T-cell (primary cell): ENCODE data around the gene ZSWIM8. TPM values are rescaled to one million over a fixed set of nuclear protein-coding genes. Genes with fewer than 3 reads are reported as not detected.

Experiments used
- ATAC-seq, 4 experiments: fragments of 200-7000 bp in 3 of 4; fragments of 150-1000 bp in 1 of 4; cut with Tn5 transposase; replicated peaks in 1 of 4; 1 replicate in 3 of 4; 2 replicates in 1 of 4; pipeline ENCODE4 v1.10.0; 2021; ENCODE audit warnings: moderate library complexity in 3 of 4, mild to moderate bottlenecking in 2 of 4, moderate number of reproducible peaks in 1 of 4
- CTCF ChIA-PET, 2 donors: fragments of 300-600 bp; sonication (Branson Sonifier 250); formaldehyde crosslinking; loops; one replicate each; lab custom pipeline; 2022; ENCODE audit warnings: antibody characterized with exemption in 2 of 2; lab: Charles Lee
- POLR2A ChIA-PET, 2 donors: fragments of 300-600 bp; sonication (Branson Sonifier 250); formaldehyde crosslinking; loops; one replicate each; lab custom pipeline; 2022; ENCODE audit warnings: antibody characterized with exemption in 2 of 2; lab: Charles Lee
- DNase-seq, 35 experiments: peaks; one replicate each; pipeline versions ENCODE4 v3.0.0 to v3.0.0-alpha.2; 2013 to 2023
- H3K27ac ChIP-seq: one replicate; pipeline ENCODE4 v1.5.1; 2013; ENCODE audit warnings: low read length
- H3K27me3 ChIP-seq, 2 experiments: replicated peaks in 1 of 2; 1 replicate in 1 of 2; 2 replicates in 1 of 2; pipeline versions ENCODE4 v1.6.1 to v1.7.0; 2013; ENCODE audit warnings: low read length in 1 of 2, mixed read lengths in 1 of 2; ENCODE audit not compliant: control insufficient read depth in 2 of 2, insufficient read depth in 2 of 2; ENCODE audit errors: extremely low read depth in 1 of 2
- H3K36me3 ChIP-seq, 2 donors: 1 replicate in 1 of 2; 2 replicates in 1 of 2; pipeline versions ENCODE4 v1.6.1 to v1.7.0; 2013; ENCODE audit warnings: low read length in 1 of 2; ENCODE audit not compliant: control insufficient read depth in 2 of 2, insufficient read depth in 1 of 2; ENCODE audit errors: extremely low read depth in 1 of 2
- H3K4me1 ChIP-seq, 2 experiments: 1 replicate in 1 of 2; 2 replicates in 1 of 2; pipeline versions ENCODE4 v1.6.1 to v1.7.0; 2013; ENCODE audit warnings: low read length in 2 of 2, mixed read lengths in 1 of 2; ENCODE audit not compliant: insufficient read depth in 2 of 2, control insufficient read depth in 1 of 2; ENCODE audit errors: extremely low read depth in 1 of 2
- H3K4me3 ChIP-seq, 2 donors: 1 replicate in 1 of 2; 2 replicates in 1 of 2; pipeline versions ENCODE4 v1.5.1 to v1.7.0; 2013; ENCODE audit warnings: mild to moderate bottlenecking in 2 of 2, low read length in 1 of 2, moderate library complexity in 1 of 2; ENCODE audit not compliant: control insufficient read depth in 1 of 2; ENCODE audit errors: extremely low read depth in 1 of 2
- H3K9me3 ChIP-seq: 2 replicates; pipeline ENCODE4 v1.7.0; 2013
- H3K27ac Mint-ChIP-seq, 2 donors: one replicate each; pipeline ENCODE4 v1.8.0; 2020 to 2021; ENCODE audit warnings: mild to moderate bottlenecking in 2 of 2, mixed read lengths in 2 of 2
- H3K27me3 Mint-ChIP-seq, 2 donors: one replicate each; pipeline ENCODE4 v1.8.0; 2021 to 2022; ENCODE audit warnings: mixed read lengths in 2 of 2
- H3K36me3 Mint-ChIP-seq: one replicate; pipeline ENCODE4 v1.8.0; 2021; ENCODE audit warnings: mixed read lengths
- H3K4me1 Mint-ChIP-seq, 3 donors: one replicate each; pipeline ENCODE4 v1.8.0; 2020 to 2022; ENCODE audit warnings: mixed read lengths in 3 of 3, mild to moderate bottlenecking in 1 of 3
- H3K4me3 Mint-ChIP-seq, 3 donors: one replicate each; pipeline ENCODE4 v1.8.0; 2020 to 2022; ENCODE audit warnings: mild to moderate bottlenecking in 3 of 3, mixed read lengths in 3 of 3, moderate library complexity in 3 of 3
- H3K9me3 Mint-ChIP-seq, 3 donors: one replicate each; pipeline ENCODE4 v1.8.0; 2020 to 2022; ENCODE audit warnings: mixed read lengths in 3 of 3
- WGBS: methylation state at CpG from one replicate; pipeline ENCODE4 v1.1.5; 2013; ENCODE audit warnings: missing lambda C conversion rate; ENCODE audit not compliant: insufficient coverage; 5-methylcytosine and 5-hydroxymethylcytosine counted together
- total RNA-seq, 35 experiments: library from RNA in 6 of 35; stranded (reverse) in 6 of 35; fragments of 120-200 nt in 1 of 35; gene quantifications; one replicate each; pipeline versions ENCODE4 v1.2.1 to v1.2.4 and lab custom pipeline; 2013 to 2026

ZSWIM8 gene
- total RNA-seq, 5 donors from 2014 or later (not counting 1 experiment from before 2014, with no cell fraction given): 69.0 to 106 (median 90.8) TPM

DNA sequence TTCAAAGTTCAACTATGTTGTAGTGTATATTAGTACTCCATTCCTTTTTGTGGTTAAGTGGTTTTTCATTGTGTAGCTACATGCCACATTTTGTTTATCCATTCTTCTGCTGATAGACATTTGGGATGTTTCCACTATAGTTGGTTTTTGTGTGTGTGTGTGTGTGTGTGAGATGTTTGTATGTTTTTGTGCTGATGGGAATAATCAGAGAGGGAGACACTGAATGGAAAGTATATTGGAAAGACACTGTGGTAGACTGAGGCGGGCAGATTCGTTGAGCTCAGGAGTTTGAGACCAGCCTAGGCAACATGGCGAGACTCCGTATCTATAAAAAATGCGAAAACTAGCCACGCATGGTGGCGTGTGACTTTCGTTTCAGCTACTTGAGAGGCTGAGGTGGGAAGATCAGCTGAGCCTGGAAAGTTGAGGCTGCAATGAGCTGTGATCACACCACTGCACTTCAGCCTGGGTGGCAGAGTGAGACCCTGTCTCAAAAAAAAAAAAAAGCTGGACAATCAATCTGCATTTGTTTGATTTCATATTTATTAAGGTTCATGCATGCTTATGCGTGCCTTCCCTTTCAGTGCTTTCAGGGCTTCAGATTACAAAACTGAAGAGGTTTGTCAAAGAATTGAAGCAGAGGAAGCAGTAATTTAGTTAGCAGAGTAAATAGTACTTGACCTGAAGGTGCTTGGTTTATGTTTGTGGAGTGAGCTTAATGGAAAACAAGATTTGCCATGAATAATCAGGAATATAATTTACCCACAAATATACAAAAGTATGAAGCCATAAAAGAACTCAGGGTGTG lies 26.5 kb upstream of the ZSWIM8 start:
- Mint-ChIP-seq H3K4me1 (peaks cover 47 to 67% (median 54%) of the 10 kb centered on the region in 3 donors), H3K4me3 (peak overlapping the region; percentile 8 to 42 (median 32)), H3K27ac (peak overlapping the region; percentile 71 to 92), H3K27me3 (no peaks in the 10 kb centered on the region), H3K9me3 (no peaks in the 10 kb centered on the region), H3K36me3 (peaks cover 58% of the 10 kb centered on the region)
- H3K36me3 ChIP-seq: peaks cover 2 to 65% of the 10 kb centered on the region in 2 donors
- H3K27me3 ChIP-seq: no peaks in the 10 kb centered on the region
- H3K27ac ChIP-seq: peak overlapping the region; percentile 83
- peaks cover 2 to 54% of the 10 kb centered on the region in 2 experiments for H3K4me1 ChIP-seq
- CTCF ChIA-PET: interaction anchor here in 1 of 2 donors (0.6 to 1.8 kb wide), 9 partner anchors 10 to 1161 kb away, joined by 3 to 6 read pairs (median 4); a partner anchor contains a TSS
- ATAC-seq: peak in 2 of 4 experiments; percentile 24 to 27
- peak in 9 of 35 experiments; percentile 13 to 66 (median 31) for DNase-seq
- POLR2A ChIA-PET: interaction anchor here (0.6 to 1.9 kb wide), 8 partner anchors 10 to 663 kb away, joined by 3 to 15 read pairs (median 4); a partner anchor contains a TSS
- 71% methylated on average over 9 of the region's 9 CpGs for WGBS
- H3K9me3 ChIP-seq: no peaks in the 10 kb centered on the region
- no peak overlapping the region for H3K4me3 ChIP-seq

- H3K27me3 ChIP-seq: no peaks in the 10 kb centered on the region
- H3K9me3 Mint-ChIP-seq: no peaks in the 10 kb centered on the region
- peaks cover 2 to 56% of the 10 kb centered on the region in 2 experiments for H3K4me1 ChIP-seq
- peak overlapping the region; percentile 8 to 42 (median 32) for H3K4me3 Mint-ChIP-seq
- no peaks in the 10 kb centered on the region for H3K27me3 Mint-ChIP-seq
- H3K9me3 ChIP-seq: no peaks in the 10 kb centered on the region
- peak overlapping the region; percentile 83 for H3K27ac ChIP-seq
- H3K27ac Mint-ChIP-seq: peak overlapping the region; percentile 71 to 92
- no peak overlapping the region for H3K4me3 ChIP-seq
- WGBS: 15% methylated on average over 4 of the region's 5 CpGs
- DNase-seq (peak in 34 of 35 experiments; percentile 40 to 83 (median 70)), ATAC-seq (peak; percentile 74 to 91 (median 82))
- POLR2A ChIA-PET: interaction anchor here (0.6 to 1.9 kb wide), 5 partner anchors 9 to 664 kb away, joined by 3 to 15 read pairs (median 4); a partner anchor contains a TSS
- CTCF ChIA-PET: interaction anchor here in 1 of 2 donors (0.6 to 1.8 kb wide), 8 partner anchors 9 to 1160 kb away, joined by 3 to 6 read pairs (median 4); a partner anchor contains a TSS
- H3K36me3 Mint-ChIP-seq: peaks cover 59% of the 10 kb centered on the region
- peaks cover 45 to 68% (median 52%) of the 10 kb centered on the region in 3 donors for H3K4me1 Mint-ChIP-seq
- H3K36me3 ChIP-seq: peaks cover 2 to 66% of the 10 kb centered on the region in 2 donors
Measured at GRCh38 chr10:73759512-73760115, 25.8 kb upstream of the ZSWIM8 start.

GRCh38 chr10:73761781-73762180 lies 23.6 kb upstream of the ZSWIM8 start:
- no CpG with 5 or more reads among the region's 1 CpG for WGBS
- no peaks in the 10 kb centered on the region for H3K9me3 ChIP-seq
- Mint-ChIP-seq H3K27ac (peak overlapping the region; percentile 25 to 76), H3K9me3 (no peaks in the 10 kb centered on the region), H3K36me3 (peaks cover 72% of the 10 kb centered on the region), H3K4me3 (no peak overlapping the region), H3K27me3 (no peaks in the 10 kb centered on the region), H3K4me1 (peaks cover 40 to 60% (median 45%) of the 10 kb centered on the region in 3 donors)
- ATAC-seq (no peak), DNase-seq (no peak)
- ChIA-PET POLR2A (interaction anchor here in 1 of 2 donors (0.6 kb wide), 1 partner anchor 136 kb away, joined by 3 read pairs; no protein-coding TSS in a partner anchor), CTCF (no interaction called here)
- no peaks in the 10 kb centered on the region for H3K27me3 ChIP-seq
- H3K36me3 ChIP-seq: peaks cover 6 to 73% of the 10 kb centered on the region in 2 donors
- peak overlapping the region; percentile 83 for H3K27ac ChIP-seq
- peaks cover 2 to 56% of the 10 kb centered on the region in 2 experiments for H3K4me1 ChIP-seq
- no peak overlapping the region for H3K4me3 ChIP-seq

GRCh38 chr10:73762915-73763314 lies 22.5 kb upstream of the ZSWIM8 start:
- H3K9me3 ChIP-seq: no peaks in the 10 kb centered on the region
- peaks cover 6 to 81% of the 10 kb centered on the region in 2 donors for H3K36me3 ChIP-seq
- H3K27me3 Mint-ChIP-seq: no peaks in the 10 kb centered on the region
- H3K4me1 Mint-ChIP-seq: peaks cover 36 to 54% (median 43%) of the 10 kb centered on the region in 3 donors
- H3K27me3 ChIP-seq: no peaks in the 10 kb centered on the region
- H3K36me3 Mint-ChIP-seq: peaks cover 75% of the 10 kb centered on the region
- POLR2A ChIA-PET: interaction anchor here in 1 of 2 donors (0.5 to 1.0 kb wide), 8 partner anchors 16 to 349 kb away, joined by 3 to 13 read pairs (median 4); no protein-coding TSS in a partner anchor
- CTCF ChIA-PET: interaction anchor here in 1 of 2 donors (0.5 to 1.0 kb wide), 4 partner anchors 17 to 101 kb away, joined by 3 to 6 read pairs (median 4); partner anchors contain the start of genes CHCHD1 and SEC24C
- ATAC-seq: no peak
- WGBS: 60% methylated on average over 1 of the region's 2 CpGs
- peaks cover 2 to 49% of the 10 kb centered on the region in 2 experiments for H3K4me1 ChIP-seq
- H3K27ac ChIP-seq: peak overlapping the region; percentile 66
- H3K9me3 Mint-ChIP-seq: no peaks in the 10 kb centered on the region
- H3K4me3 ChIP-seq: no peak overlapping the region
- H3K27ac Mint-ChIP-seq: peak overlapping the region; percentile 35 to 47
- no peak for DNase-seq
- H3K4me3 Mint-ChIP-seq: peak overlapping the region in 1 of 3 donors; percentile 12

DNA sequence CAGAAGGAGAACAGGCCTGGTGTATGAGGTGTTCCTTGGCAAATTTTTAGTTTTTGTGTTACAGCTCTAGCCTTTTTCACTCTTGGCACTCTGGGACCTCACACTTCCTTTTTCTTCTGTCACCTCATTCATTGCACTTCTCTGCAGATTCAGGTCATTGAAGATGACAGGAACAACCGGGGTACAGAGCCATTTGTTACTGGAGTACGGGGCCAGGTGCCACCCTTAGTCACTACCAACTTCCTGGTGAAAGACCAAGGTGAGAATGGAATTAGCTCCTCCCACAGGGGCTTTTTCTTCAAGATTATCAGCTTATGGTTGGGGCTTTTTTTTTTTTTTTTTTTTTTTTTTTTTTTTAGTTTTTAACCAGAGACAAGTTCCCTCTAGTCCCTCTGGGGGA lies 22.1 kb upstream of the ZSWIM8 start:
- no peaks in the 10 kb centered on the region for H3K9me3 Mint-ChIP-seq
- no peaks in the 10 kb centered on the region for H3K27me3 Mint-ChIP-seq
- H3K27ac Mint-ChIP-seq: peak overlapping the region in 1 of 2 donors; percentile 35
- no peak overlapping the region for H3K4me3 Mint-ChIP-seq
- no peak overlapping the region for H3K4me3 ChIP-seq
- ChIA-PET POLR2A (interaction anchor here in 1 of 2 donors (0.5 to 1.0 kb wide), 8 partner anchors 17 to 350 kb away, joined by 3 to 13 read pairs (median 4); no protein-coding TSS in a partner anchor), CTCF (interaction anchor here in 1 of 2 donors (0.5 to 1.0 kb wide), 4 partner anchors 16 to 100 kb away, joined by 3 to 6 read pairs (median 4); partner anchors contain the start of genes CHCHD1 and SEC24C)
- H3K27me3 ChIP-seq: no peaks in the 10 kb centered on the region
- peaks cover 6 to 85% of the 10 kb centered on the region in 2 donors for H3K36me3 ChIP-seq
- peak overlapping the region; percentile 66 for H3K27ac ChIP-seq
- peaks cover 33 to 49% (median 41%) of the 10 kb centered on the region in 3 donors for H3K4me1 Mint-ChIP-seq
- no CpG with 5 or more reads among the region's 2 CpGs for WGBS
- H3K4me1 ChIP-seq: peaks cover 0 to 46% of the 10 kb centered on the region in 2 experiments
- peaks cover 75% of the 10 kb centered on the region for H3K36me3 Mint-ChIP-seq
- H3K9me3 ChIP-seq: no peaks in the 10 kb centered on the region
- ATAC-seq (peak in 1 of 4 experiments; percentile 31), DNase-seq (peak in 19 of 35 experiments; percentile 11 to 71 (median 37))
